ENCODE results near the gene NDST3. TPM values are rescaled to one million over a fixed set of nuclear protein-coding genes. Genes with fewer than 3 reads are reported as not detected.

The NDST3 gene
- total and polyA plus RNA-seq, 8 donors, result 0.13 to 1.5 (median 0.37) TPM; not detected in 3

GRCh38 chr4:118047043-118047442 lies 12.8 kb downstream of the NDST3 start:
- Histone ChIP-seq H3K36me3 (no peaks in the 10 kb centered on the region), H3K9me3 (peaks cover 7 to 55% (median 21%) of the 10 kb centered on the region in 4 donors), H3K27ac (no peak overlapping the region), H3K4me1 (no peaks in the 10 kb centered on the region), H3K4me3 (no peak overlapping the region), H3K27me3 (no peaks in the 10 kb centered on the region)
- 91 to 97% (median 96%) methylated on average over 3 of the region's 3 CpGs for WGBS, 5 donors
- DNase-seq, result no peak
- intact Hi-C loops (cut with DNase I; ENCODE audit: low total_unique reads), result no loop called here
- TF ChIP-seq CTCF (IDR thresholded peaks at IDR 0.05), result no peak
- no peak for TF ChIP-seq POLR2AphosphoS5 (IDR thresholded peaks at IDR 0.05)
- TF ChIP-seq POLR2A (IDR thresholded peaks at IDR 0.05), result no peak
- no peak for TF ChIP-seq EP300 (IDR thresholded peaks at IDR 0.05)

- TF ChIP-seq EP300 (IDR thresholded peaks at IDR 0.05) (no peak), POLR2AphosphoS5 (IDR thresholded peaks at IDR 0.05) (no peak), POLR2A (IDR thresholded peaks at IDR 0.05) (no peak), CTCF (IDR thresholded peaks at IDR 0.05) (no peak)
- no peaks in the 10 kb centered on the region for H3K4me1 ChIP-seq
- H3K27ac ChIP-seq, result no peak overlapping the region
- no peak for DNase-seq
- H3K4me3 ChIP-seq, result no peak overlapping the region
- WGBS, 5 donors, result 85 to 97% (median 93%) methylated on average over 2 of the region's 2 CpGs
- H3K36me3 ChIP-seq, result no peaks in the 10 kb centered on the region
- no peaks in the 10 kb centered on the region for H3K27me3 ChIP-seq
- no peaks in the 10 kb centered on the region for H3K9me3 ChIP-seq
- intact Hi-C loops (cut with DNase I; ENCODE audit: low total_unique reads), result no loop called here
Observed at GRCh38 chr4:118058955-118059354, 24.7 kb downstream of the NDST3 start.

- Histone ChIP-seq H3K27me3 (no peaks in the 10 kb centered on the region), H3K27ac (no peak overlapping the region), H3K4me3 (no peak overlapping the region), H3K9me3 (no peaks in the 10 kb centered on the region), H3K36me3 (no peaks in the 10 kb centered on the region), H3K4me1 (no peaks in the 10 kb centered on the region)
- intact Hi-C loops (cut with DNase I; ENCODE audit: low total_unique reads), result no loop called here
- no peak for DNase-seq
- 69 to 89% (median 82%) methylated on average over 2 of the region's 2 CpGs for WGBS, 5 donors
- TF ChIP-seq POLR2AphosphoS5 (IDR thresholded peaks at IDR 0.05), result no peak
- TF ChIP-seq CTCF (IDR thresholded peaks at IDR 0.05), result no peak
- no peak for TF ChIP-seq POLR2A (IDR thresholded peaks at IDR 0.05)
- no peak for TF ChIP-seq EP300 (IDR thresholded peaks at IDR 0.05)
Observed at GRCh38 chr4:118059397-118059796, 25.1 kb downstream of the NDST3 start.

GRCh38 chr4:118076958-118077766 lies 42.9 kb downstream of the NDST3 start:
- no peak overlapping the region for H3K4me3 ChIP-seq
- no peaks in the 10 kb centered on the region for H3K36me3 ChIP-seq
- peak in 1 of 2 donors; percentile 4 for DNase-seq
- intact Hi-C loops (cut with DNase I; ENCODE audit: low total_unique reads), result no loop called here
- peaks cover 0 to 4% (median 0%) of the 10 kb centered on the region in 4 donors for H3K9me3 ChIP-seq
- TF ChIP-seq POLR2A (IDR thresholded peaks at IDR 0.05) (no peak), CTCF (IDR thresholded peaks at IDR 0.05) (no peak), POLR2AphosphoS5 (IDR thresholded peaks at IDR 0.05) (no peak), EP300 (IDR thresholded peaks at IDR 0.05) (no peak)
- WGBS, 5 donors, result 56 to 81% (median 62%) methylated on average over 7 to 8 of the region's 8 CpGs
- no peak overlapping the region for H3K27ac ChIP-seq
- H3K4me1 ChIP-seq, result no peaks in the 10 kb centered on the region
- H3K27me3 ChIP-seq, result no peaks in the 10 kb centered on the region
